Activated naive CD4-positive, alpha-beta T cell treated with anti-CD3 and anti-CD28 coated beads, Interleukin-2, amount 50 U/mL, for 16 hours (primary cell): ENCODE measurements around the gene RETREG3.
"Not testable (repeated sequence)": the region's sequence is repeated elsewhere in the genome, so short reads cannot be mapped to it uniquely, and the experiment has no call there.

Experiments
- DNase-seq: peaks from one replicate; pipeline ENCODE4 v3.0.0-alpha.2; 2020

RETREG3 gene

DNA sequence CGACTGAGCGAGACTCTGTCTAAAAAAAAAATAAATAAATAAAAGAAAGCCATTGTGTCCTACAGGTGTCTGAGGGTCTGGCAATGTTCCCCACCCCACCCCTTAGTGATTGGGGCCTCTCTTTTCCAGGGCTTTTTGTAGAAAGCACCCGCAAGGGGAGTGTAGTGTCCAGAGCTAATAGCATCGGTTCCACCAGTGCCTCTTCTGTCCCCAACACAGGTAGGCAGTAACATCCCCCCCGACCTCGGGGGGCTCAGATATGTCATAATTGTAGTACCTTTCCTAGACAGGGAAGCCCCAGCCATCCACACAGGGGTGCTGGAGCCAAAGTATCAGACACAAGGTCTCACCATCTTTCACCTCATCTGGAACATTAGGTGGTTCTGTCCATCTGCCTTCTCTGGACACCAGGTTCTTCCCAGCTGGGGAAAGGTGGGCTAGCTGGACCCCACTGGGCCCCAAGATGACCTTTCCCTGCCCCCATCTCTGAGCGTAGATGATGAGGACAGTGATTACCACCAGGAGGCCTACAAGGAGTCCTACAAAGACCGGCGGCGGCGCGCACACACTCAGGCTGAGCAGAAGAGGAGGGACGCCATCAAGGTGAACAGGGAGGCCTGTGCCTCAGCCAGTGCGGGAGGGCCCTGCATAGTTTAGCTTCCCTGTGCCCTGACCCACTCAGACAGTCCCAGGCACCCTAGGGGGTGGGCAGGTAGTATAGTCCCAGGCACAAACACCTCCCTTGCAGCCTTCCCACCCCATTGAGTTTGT is 40.6 kb downstream of the RETREG3 start:
- no peak for DNase-seq

DNA sequence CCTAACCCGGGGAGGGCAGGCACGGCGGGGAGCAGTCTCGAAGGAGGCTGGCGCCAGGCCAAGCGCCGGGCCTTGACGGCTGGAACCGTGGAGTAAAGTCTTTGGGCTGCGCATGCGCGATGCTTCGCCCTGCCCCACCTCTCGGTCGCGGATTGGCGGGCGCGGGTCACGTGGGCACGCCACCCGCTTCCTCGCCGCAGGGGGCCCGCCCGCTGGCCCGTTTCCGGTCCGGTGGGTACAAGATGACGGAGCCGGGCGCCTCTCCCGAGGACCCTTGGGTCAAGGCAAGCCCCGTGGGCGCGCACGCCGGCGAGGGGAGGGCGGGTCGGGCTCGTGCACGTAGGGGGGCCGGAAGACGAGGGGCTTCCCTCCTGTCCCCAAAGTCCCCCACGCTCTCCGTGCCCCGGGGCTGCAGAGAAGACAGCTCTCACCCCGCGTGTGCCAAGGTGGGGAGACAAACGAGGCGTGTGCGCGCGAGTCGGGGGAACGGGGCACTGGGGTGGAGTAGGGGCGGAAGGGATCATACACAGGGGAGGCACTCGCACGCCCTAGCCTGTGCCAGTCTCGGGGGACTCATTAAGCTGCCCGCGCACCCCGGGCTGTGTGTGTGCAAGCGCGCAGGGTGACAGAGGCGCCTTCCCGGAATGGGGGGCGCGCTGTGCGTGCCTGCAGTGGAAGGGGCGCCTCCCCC is 42.1 kb downstream of the RETREG3 start, which contains the start of gene MLX:
TSS of gene MLX (plus strand) at position 218 of the 691 bp plus-strand sequence. CDS start at position 243, 25 bp downstream.
- DNase-seq: peak; percentile 90

DNA sequence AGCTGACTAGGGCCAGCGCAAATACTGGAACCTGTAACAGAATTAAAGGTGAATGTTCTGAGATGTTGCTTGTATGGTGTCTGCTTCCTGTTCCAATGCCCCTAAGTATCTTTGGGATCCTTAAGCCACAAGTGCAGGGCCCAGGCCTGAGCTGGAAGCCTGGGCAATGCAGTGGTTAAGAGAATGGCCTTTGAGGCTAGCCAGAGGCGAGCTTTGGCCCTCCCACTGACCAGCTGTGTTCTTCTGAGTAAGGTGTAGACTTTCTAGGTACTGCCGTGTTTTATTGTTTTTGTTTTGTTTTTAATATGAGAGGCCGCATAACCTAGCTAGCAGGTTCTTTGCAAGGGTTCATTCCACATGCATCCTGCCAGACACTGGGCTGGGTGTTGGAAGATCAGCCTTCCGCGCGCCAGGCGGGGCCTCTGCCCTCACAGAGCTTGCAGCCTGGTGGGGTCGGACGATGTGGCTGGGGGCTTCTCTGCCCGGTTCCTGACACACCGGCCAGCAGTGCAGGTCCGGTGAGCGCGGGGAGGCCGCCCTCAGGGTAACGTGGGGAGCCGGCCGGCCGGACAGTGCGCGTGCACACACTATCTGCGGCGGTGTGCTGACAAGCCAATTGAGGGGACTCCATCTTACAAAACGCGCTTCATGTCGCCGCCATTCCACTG is 42.8 kb downstream of the RETREG3 start:
- no peak for DNase-seq

- no peak for DNase-seq
Measured at GRCh38 chr17:42565523-42566214, 43.5 kb downstream of the RETREG3 start.

DNA sequence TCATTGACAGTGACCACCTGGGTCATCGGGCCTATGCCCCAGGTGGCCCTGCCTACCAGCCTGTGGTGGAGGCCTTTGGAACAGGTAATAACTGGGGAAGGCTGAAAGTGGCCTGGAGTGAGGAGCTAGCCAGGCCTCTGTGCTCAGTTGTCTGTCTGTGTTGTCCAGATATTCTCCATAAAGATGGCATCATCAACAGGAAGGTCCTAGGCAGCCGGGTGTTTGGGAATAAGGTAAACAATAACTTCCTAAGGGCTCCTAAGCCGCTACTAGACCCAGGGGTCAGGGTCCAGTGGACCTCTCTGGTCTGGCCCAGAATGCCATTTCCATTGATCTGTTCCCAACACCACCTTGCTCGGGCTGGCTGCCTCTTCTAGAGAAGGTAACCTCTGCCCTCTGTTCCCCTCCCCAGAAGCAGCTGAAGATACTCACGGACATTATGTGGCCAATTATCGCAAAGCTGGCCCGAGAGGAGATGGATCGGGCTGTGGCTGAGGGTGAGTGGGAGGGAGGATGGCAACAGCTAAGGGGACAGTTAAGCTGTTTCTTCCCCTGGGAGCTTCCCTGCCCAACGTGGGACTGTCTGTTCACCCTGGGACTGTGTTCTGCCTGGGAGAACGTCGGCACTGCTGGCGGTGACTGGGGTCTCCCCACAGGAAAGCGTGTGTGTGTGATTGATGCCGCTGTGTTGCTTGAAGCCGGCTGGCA is 44.2 kb downstream of the RETREG3 start:
- DNase-seq: no peak

DNA sequence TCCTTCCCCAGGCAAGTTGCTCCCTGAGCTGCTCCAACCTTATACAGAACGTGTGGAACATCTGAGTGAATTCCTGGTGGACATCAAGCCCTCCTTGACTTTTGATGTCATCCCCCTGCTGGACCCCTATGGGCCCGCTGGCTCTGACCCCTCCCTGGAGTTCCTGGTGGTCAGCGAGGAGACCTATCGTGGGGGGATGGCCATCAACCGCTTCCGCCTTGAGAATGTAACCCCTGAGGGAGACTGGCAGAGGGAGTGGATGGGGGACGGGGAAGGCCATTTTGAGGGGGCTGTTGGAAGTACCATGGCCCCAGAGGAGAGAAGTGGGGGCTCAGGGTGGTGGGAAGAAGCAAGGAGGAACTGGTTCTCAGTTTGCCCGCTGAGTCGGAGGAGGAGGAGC is 45.2 kb downstream of the RETREG3 start:
- DNase-seq: no peak

DNA sequence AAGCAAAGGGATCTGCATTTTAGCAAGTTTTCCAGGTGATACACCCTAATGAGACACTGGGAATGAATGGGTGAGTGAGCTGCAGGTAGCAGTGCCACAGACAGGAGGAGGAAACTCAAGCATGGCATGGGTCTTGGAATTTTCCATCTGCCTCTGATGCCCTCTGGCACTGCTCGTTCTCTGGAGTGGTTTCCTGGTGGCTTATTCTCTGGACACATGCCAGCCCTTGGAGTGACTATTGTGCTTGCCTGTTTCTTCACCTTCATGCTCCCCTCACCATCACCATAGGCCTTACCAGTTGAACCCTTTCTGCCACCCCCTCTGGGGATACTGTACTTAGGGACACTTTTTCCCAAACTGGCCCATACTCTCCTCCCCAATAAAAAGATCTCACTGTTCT is 45.6 kb downstream of the RETREG3 start:
- DNase-seq: no peak

GRCh38 chr17:42563143-42563509 is 46.0 kb downstream of the RETREG3 start:
- DNase-seq: no peak

DNA sequence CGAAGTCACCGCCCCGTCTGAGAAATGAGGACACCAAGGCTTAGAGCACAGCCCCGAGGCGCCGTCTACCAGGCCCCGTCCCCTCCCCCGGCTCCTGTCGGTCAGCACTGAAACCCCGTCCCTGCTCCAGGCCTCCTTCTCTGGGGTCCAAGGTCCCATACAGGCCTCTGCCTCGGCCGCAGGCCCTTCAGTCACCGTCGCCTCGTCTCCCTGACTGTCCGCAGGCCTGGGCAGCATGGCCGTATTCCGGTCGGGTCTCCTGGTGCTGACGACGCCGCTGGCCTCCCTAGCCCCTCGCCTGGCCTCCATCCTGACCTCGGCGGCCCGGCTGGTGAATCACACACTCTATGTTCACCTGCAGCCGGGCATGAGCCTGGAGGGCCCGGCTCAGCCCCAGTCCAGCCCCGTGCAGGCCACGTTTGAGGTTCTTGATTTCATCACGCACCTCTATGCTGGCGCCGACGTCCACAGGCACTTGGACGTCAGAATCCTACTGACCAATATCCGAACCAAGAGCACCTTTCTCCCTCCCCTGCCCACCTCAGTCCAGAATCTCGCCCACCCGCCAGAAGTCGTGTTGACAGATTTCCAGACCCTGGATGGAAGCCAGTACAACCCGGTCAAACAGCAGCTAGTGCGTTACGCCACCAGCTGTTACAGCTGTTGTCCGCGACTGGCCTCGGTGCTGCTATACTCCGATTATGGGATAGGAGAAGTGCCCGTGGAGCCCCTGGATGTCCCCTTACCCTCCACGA is 46.6 kb downstream of the RETREG3 start:
- no peak for DNase-seq

DNA sequence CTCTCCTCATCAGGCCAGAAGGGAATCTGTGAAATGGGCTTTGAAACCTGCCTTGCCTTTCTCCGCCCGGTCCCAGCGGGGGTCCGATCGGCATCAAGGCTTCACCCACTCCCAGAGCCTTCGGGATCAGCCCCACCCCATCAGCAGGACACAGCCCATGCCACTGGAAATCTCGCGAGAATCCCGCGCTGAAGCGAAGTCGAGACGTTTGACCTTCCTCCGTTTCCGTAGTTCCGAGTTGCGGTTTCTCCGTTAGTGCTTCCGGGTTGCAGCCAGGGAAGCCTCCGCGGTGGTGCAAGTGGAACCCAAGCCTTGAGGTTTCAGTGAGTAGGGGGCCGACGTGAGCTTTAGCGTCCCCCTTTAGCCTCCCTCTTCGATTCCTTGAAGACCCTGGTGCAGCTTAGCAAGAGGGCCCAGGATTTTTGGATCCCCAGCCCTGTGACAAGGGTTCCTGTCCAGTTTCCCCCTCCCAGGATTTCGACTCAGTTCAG is 47.2 kb downstream of the RETREG3 start, which contains the start of gene COASY:
TSS of gene COASY (plus strand) at position 252 of the 491 bp plus-strand sequence. CDS start 475 bp downstream, outside the sequence.
- peak; percentile 89 for DNase-seq

DNA sequence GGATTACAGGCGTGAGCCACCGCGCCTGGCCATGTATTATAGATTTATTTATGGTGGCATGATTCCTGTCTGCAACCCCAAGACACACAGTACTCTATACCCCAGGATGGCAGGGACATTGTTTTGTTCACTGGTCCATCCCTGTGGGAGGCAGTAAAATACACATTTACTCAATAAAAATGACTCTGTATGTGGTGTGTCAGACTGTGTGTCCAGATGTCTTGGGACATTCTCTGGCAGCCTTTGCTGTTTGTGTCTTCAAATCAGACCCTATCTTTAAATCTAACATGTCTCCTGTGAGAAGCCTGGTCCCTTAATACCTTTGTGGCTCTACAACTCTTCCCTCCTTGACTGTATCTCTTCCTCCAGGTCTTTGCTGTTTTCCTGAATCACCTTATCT is 48.9 kb downstream of the RETREG3 start:
- no peak for DNase-seq

DNA sequence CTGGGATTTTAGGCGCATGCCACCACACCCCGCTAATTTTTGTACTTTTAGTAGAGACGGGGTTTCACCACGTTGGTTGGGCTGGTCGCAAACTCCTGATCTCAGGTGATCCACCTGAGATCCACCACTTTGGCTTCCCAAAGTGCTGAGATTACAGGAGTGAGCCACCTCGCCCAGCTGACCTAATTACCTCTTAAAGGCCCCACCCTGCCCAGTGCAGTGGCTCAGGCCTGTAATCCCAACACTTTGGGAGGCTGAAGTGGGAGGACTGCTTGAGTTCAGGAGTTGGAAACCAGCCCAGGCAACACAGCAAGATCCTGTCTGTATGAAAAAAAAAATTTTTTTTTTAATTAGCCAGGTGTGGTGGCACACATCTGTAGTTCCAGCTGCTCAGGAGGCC is 50.1 kb downstream of the RETREG3 start:
- DNase-seq: no peak

GRCh38 chr17:42555961-42556617 is 53.1 kb downstream of the RETREG3 start:
- not testable (repeated sequence) for DNase-seq

DNA sequence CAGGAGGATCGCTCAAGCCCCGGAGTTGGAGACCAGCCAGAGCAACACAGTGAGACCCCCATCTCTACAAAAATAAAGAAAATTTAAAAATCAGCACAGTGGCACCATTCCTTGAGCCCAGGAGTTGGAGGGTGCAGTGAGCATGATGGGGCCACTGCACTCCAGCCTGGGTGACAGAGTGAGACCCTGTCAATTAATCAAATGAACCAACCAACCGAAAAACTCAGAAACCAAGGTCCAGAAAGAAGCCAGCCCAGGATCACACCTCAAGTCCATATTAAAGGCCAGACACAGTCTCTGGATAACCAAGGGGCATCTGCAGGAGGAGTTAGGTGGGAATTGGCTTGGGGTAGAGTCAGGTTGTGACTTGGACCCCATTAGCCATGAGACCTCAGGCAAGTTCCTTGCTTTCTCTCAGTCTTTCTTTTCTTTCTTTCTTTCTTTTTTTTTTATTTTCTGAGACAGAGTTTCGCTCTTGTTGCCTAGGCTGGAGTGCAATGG is 54.0 kb downstream of the RETREG3 start:
- DNase-seq: no peak

DNA sequence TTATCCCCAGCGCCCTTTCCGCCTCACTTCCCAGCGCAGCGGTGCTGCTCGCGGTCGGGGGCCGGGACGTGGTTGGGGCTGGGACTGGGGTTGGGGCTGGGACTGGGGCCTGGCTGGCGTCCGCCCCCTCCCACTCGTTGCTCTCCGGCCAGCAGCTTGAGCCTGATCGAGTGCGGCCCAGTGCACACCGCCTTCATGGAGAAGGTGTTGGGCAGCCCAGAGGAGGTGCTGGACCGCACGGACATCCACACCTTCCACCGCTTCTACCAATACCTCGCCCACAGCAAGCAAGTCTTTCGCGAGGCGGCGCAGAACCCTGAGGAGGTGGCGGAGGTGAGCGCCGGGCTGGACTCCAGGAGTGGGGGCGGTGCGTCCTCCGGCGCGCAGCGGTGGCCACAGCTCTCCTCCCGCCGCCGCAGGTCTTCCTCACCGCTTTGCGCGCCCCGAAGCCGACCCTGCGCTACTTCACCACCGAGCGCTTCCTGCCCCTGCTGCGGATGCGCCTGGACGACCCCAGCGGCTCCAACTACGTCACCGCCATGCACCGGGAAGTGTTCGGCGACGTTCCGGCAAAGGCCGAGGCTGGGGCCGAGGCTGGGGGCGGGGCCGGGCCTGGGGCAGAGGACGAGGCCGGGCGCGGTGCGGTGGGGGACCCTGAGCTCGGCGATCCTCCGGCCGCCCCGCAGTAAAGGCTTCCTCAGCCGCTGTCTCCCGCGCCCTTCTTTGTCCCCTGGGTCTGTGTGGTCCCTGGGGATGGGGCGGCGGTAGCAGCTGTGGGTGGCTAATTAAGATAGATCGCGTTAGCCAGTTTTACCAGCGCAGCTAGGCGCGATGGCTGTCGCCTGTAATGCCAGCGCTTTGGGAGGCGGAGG is 54.7 kb downstream of the RETREG3 start:
- DNase-seq: peak; percentile 70

GRCh38 chr17:42553866-42554249 is 55.3 kb downstream of the RETREG3 start:
- DNase-seq: no peak

- no peak for DNase-seq
Measured at GRCh38 chr17:42553161-42553818, 55.9 kb downstream of the RETREG3 start.

DNA sequence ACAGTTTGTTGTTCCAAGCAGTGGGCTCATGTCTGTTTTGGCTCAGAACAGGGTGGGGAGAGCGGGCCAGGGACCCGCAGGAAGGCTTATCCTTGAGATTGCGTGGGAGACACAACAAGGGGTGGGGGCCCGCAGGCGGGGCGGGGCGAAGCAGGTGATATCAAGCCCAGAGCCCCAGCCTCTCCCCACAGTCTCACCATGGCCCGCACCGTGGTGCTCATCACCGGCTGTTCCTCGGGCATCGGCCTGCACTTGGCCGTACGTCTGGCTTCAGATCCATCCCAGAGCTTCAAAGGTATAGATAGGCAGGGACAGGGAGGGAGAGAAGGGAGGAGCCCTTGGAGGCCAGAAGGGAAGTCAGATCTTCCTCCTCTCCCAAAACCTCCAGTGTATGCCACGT is 56.4 kb downstream of the RETREG3 start, which contains the start of gene HSD17B1:
TSS of gene HSD17B1 (plus strand) at position 188 of the 400 bp plus-strand sequence. CDS start at position 199, 11 bp downstream.
- not testable (repeated sequence) for DNase-seq
